Iris pigment epithelial cell (primary cell): Measurements from ENCODE around the gene NKX1-2.

Source experiments
- DNase-seq: peaks from one replicate; pipeline ENCODE4 v3.0.0-alpha.2; 2011; ENCODE audit warnings: low read depth

NKX1-2 gene

GRCh38 chr10:124450012-124450782 lies at the start of gene NKX1-2:
Gene NKX1-2 (minus strand): TSS chr10:124450035. CDS start chr10:124449943, 92 bp downstream.
- no peak for DNase-seq

GRCh38 chr10:124498056-124498455 lies 48.2 kb upstream of the NKX1-2 start:
- DNase-seq = no peak

GRCh38 chr10:124497196-124497881 lies 47.5 kb upstream of the NKX1-2 start:
- DNase-seq = no peak

GRCh38 chr10:124496620-124497019 lies 46.8 kb upstream of the NKX1-2 start:
- DNase-seq = no peak

GRCh38 chr10:124496150-124496549 lies 46.3 kb upstream of the NKX1-2 start:
- DNase-seq = no peak

GRCh38 chr10:124495725-124496124 lies 45.9 kb upstream of the NKX1-2 start:
- DNase-seq = no peak

GRCh38 chr10:124495162-124495561 lies 45.3 kb upstream of the NKX1-2 start:
- no peak for DNase-seq

GRCh38 chr10:124494046-124494807 lies 44.4 kb upstream of the NKX1-2 start:
- peak; percentile 16 for DNase-seq

GRCh38 chr10:124493214-124493882 lies 43.5 kb upstream of the NKX1-2 start:
- no peak for DNase-seq

GRCh38 chr10:124492266-124492665 lies 42.4 kb upstream of the NKX1-2 start:
- DNase-seq = no peak

GRCh38 chr10:124491105-124491504 lies 41.3 kb upstream of the NKX1-2 start:
- DNase-seq = no peak

- no peak for DNase-seq
These were observed 36.8 kb upstream of the NKX1-2 start for GRCh38 chr10:124486635-124487034.

- no peak for DNase-seq
These were observed 34.8 kb upstream of the NKX1-2 start for GRCh38 chr10:124484661-124485060.

GRCh38 chr10:124484031-124484430 lies 34.2 kb upstream of the NKX1-2 start:
- no peak for DNase-seq

- no peak for DNase-seq
These were observed 33.0 kb upstream of the NKX1-2 start for GRCh38 chr10:124482876-124483275.

- DNase-seq = no peak
These were observed 32.5 kb upstream of the NKX1-2 start for GRCh38 chr10:124482236-124482800.

GRCh38 chr10:124481717-124482116 lies 31.9 kb upstream of the NKX1-2 start:
- no peak for DNase-seq

GRCh38 chr10:124480860-124481259 lies 31.0 kb upstream of the NKX1-2 start:
- no peak for DNase-seq

GRCh38 chr10:124478515-124478914 lies 28.7 kb upstream of the NKX1-2 start:
- DNase-seq = no peak

GRCh38 chr10:124477614-124478363 lies 28.0 kb upstream of the NKX1-2 start:
- no peak for DNase-seq
